ENCODE results near the gene COL26A1.

COL26A1 gene

GRCh38 chr7:101401390-101402080 lies 38.9 kb downstream of the COL26A1 start:
- TF ChIP-seq GABPA (IDR thresholded peaks at IDR 0.05; ENCODE audit: low read depth) (no peak), POLR2AphosphoS5 (IDR thresholded peaks at IDR 0.05; ENCODE audit: low read depth) (no peak), CTCF (IDR thresholded peaks at IDR 0.05; ENCODE audit: insufficient read depth, low read length) (no peak), SPI1 (IDR thresholded peaks at IDR 0.05; ENCODE audit: borderline replicate concordance, low read depth) (no peak)
- TF ChIP-seq, protein P1, sequence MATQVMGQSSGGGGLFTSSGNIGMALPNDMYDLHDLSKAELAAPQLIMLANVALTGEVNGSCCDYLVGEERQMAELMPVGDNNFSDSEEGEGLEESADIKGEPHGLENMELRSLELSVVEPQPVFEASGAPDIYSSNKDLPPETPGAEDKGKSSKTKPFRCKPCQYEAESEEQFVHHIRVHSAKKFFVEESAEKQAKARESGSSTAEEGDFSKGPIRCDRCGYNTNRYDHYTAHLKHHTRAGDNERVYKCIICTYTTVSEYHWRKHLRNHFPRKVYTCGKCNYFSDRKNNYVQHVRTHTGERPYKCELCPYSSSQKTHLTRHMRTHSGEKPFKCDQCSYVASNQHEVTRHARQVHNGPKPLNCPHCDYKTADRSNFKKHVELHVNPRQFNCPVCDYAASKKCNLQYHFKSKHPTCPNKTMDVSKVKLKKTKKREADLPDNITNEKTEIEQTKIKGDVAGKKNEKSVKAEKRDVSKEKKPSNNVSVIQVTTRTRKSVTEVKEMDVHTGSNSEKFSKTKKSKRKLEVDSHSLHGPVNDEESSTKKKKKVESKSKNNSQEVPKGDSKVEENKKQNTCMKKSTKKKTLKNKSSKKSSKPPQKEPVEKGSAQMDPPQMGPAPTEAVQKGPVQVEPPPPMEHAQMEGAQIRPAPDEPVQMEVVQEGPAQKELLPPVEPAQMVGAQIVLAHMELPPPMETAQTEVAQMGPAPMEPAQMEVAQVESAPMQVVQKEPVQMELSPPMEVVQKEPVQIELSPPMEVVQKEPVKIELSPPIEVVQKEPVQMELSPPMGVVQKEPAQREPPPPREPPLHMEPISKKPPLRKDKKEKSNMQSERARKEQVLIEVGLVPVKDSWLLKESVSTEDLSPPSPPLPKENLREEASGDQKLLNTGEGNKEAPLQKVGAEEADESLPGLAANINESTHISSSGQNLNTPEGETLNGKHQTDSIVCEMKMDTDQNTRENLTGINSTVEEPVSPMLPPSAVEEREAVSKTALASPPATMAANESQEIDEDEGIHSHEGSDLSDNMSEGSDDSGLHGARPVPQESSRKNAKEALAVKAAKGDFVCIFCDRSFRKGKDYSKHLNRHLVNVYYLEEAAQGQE (IDR thresholded peaks at IDR 0.05; ENCODE audit: insufficient replicate concordance, low read depth), result no peak
- Histone ChIP-seq H3K4me3 (replicated peaks; ENCODE audit: insufficient read depth, low read length) (no peak overlapping the region), H3K27me3 (ENCODE audit: insufficient read depth, poor library complexity, severe bottlenecking) (no peaks in the 10 kb centered on the region), H3K27ac (replicated peaks) (no peak overlapping the region)
- DNase-seq (ENCODE audit: low read depth in 1 of 2, low spot score in 1 of 2), result no peak

- no peaks in the 10 kb centered on the region for H3K27me3 ChIP-seq (ENCODE audit: insufficient read depth, poor library complexity, severe bottlenecking)
- H3K27ac ChIP-seq (replicated peaks), result no peak overlapping the region
- no peak for DNase-seq (ENCODE audit: low read depth in 1 of 2, low spot score in 1 of 2)
- TF ChIP-seq SPI1 (IDR thresholded peaks at IDR 0.05; ENCODE audit: borderline replicate concordance, low read depth) (no peak), GABPA (IDR thresholded peaks at IDR 0.05; ENCODE audit: low read depth) (no peak), POLR2AphosphoS5 (IDR thresholded peaks at IDR 0.05; ENCODE audit: low read depth) (no peak), CTCF (IDR thresholded peaks at IDR 0.05; ENCODE audit: insufficient read depth, low read length) (no peak)
- TF ChIP-seq, protein P1 (IDR thresholded peaks at IDR 0.05; ENCODE audit: insufficient replicate concordance, low read depth), result no peak
- H3K4me3 ChIP-seq (replicated peaks; ENCODE audit: insufficient read depth, low read length), result no peak overlapping the region
These were observed 39.6 kb downstream of the COL26A1 start for GRCh38 chr7:101402081-101402779.

DNA sequence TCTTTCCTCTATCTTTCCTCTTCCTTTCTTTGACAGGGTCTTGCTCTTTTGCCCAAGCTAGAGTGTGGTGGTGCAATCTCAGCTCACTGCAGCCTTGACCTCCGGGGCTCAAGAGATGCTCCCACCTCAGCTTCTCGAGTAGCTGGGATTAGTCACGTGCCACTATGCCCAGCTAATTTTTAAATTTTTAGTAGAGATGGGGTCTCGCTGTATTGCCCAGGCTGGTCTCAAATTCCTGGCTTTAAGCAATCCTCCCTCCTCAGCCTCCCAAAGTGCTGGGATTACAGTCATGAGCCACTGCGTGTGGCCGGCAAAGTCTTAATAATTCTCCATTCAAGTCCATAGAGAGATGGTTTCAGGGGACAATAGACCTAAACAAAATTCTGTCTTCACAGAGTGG lies 40.2 kb downstream of the COL26A1 start:
- DNase-seq (ENCODE audit: low read depth in 1 of 2, low spot score in 1 of 2), result no peak
- no peak overlapping the region for H3K27ac ChIP-seq (replicated peaks)
- H3K4me3 ChIP-seq (replicated peaks; ENCODE audit: insufficient read depth, low read length), result no peak overlapping the region
- no peaks in the 10 kb centered on the region for H3K27me3 ChIP-seq (ENCODE audit: insufficient read depth, poor library complexity, severe bottlenecking)
- TF ChIP-seq, protein P1 (IDR thresholded peaks at IDR 0.05; ENCODE audit: insufficient replicate concordance, low read depth), result no peak
- TF ChIP-seq GABPA (IDR thresholded peaks at IDR 0.05; ENCODE audit: low read depth), result no peak
- no peak for TF ChIP-seq SPI1 (IDR thresholded peaks at IDR 0.05; ENCODE audit: borderline replicate concordance, low read depth)
